Gastrocnemius medialis (tissue), 4 donors: ENCODE data around the gene EIF3C.
"Not testable (repeated sequence)": the region's sequence is repeated elsewhere in the genome, so short reads cannot be mapped to it uniquely, and the experiment has no call there.

ENCODE experiments used
- POLR2A ChIP-seq, 2 donors: fragments of 450-650 bp; IDR thresholded peaks; one replicate each; pipeline ENCODE4 v1.6.1; 2017; ENCODE audit warnings: antibody characterized with exemption in 2 of 2, mild to moderate bottlenecking in 2 of 2, moderate library complexity in 2 of 2
- TF ChIP-seq, protein P1 (sequence below), 5 experiments: fragments of 450-650 bp in 3 of 5; fragments of 200-600 bp in 2 of 5; sonication (generic) in 2 of 5; IDR thresholded peaks in 4 of 5; conservative IDR thresholded peaks in 1 of 5; 1 replicate in 4 of 5; 2 replicates in 1 of 5; pipeline ENCODE4 v1.5.1; 2016 to 2019; ENCODE audit warnings: antibody characterized with exemption in 5 of 5, mild to moderate bottlenecking in 3 of 5, moderate library complexity in 3 of 5

DNA sequence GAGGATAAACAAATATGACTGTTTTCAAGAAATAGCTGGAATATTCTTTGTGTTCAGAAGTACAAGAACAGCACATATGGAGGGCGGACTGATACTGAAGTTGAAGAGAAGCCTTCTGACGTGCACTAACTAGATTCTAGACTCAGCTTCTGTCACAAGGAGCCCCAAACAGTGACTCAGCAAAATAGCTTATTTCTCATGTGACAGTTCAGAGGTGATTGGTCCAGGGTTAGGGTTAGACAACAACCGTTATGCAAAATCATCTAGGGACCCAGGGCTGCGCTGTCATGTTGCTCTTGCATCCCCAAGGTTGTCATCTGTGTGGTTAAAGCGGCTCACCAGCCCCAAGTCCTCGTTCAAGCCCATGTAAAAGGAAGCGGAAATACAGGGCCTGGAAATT lies 43.8 kb upstream of the EIF3C start:
- TF ChIP-seq, protein P1, sequence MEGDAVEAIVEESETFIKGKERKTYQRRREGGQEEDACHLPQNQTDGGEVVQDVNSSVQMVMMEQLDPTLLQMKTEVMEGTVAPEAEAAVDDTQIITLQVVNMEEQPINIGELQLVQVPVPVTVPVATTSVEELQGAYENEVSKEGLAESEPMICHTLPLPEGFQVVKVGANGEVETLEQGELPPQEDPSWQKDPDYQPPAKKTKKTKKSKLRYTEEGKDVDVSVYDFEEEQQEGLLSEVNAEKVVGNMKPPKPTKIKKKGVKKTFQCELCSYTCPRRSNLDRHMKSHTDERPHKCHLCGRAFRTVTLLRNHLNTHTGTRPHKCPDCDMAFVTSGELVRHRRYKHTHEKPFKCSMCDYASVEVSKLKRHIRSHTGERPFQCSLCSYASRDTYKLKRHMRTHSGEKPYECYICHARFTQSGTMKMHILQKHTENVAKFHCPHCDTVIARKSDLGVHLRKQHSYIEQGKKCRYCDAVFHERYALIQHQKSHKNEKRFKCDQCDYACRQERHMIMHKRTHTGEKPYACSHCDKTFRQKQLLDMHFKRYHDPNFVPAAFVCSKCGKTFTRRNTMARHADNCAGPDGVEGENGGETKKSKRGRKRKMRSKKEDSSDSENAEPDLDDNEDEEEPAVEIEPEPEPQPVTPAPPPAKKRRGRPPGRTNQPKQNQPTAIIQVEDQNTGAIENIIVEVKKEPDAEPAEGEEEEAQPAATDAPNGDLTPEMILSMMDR (IDR thresholded peaks at IDR 0.05 in 4 of 5, conservative IDR thresholded peaks at IDR 0.05 in 1 of 5), result not testable (repeated sequence)
- not testable (repeated sequence) for TF ChIP-seq POLR2A (IDR thresholded peaks at IDR 0.05)
